ENCODE measurements around the gene MYOZ3.

The MYOZ3 gene

DNA sequence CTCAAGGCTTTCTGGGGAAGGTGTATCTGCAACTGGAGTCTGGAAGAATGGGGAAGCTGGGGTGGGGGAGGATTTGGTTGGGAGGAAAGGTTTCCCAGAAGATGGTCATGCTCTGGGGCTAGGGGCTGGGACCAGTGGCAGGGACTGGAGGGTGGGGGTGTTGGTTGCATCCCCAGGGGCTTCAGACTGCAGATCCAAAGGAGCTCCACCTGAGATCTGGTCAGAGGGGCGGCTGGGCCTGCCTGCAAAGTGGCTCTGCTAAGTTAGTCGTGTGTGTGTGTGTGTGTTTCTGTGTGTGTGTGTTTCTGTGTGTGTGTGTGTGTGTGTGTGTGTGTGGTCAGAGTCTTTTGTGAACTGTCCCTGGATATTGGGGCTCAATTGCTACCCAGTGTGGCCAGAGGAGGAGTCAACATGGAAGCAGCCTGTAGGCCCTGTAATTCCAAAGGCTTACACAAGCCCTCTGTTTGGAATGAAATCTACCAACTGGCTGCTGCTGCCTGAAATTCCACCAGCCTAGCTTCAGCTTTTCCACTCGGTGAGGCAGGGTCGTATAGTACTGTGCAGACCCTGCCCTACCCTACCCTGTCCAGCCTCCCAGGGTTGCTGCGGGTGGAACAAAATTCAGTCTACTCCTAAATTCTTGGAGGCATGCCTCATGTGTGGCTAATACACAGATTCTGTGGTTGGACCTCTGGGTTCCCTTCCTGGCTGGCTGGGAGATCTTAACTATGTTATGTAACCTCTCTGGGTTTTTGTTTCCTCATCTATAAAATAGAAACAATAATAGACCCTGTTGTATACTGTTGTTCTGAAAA, 33.1 kb upstream of the MYOZ3 start:
- no peak for DNase-seq (ENCODE audit: low read depth)

DNA sequence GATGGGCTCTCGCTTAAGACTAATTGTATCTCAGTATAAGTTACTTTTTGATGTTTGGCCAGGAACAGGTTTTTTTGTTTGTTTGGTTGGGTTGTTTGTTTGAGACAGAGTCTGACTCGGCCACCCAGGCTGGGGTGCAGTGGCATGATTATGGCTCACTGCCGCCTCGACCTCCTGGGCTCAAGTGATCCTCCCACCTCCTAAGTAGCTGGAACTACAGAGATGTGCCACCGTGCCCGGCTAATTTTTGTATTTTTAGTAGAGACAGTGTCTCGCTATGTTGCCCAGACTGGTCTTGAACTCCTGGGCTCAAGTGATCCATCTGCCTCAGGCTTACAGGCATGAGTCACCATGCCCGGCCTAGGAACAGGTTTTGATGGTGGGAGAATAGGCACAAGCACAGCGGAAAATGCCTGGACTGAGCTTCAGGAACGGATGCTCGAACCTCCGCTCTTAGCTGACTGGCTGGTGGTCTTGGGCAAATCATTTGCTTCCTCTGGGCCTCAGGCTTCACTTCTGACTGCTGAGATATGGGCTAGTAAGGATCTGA, 32.0 kb upstream of the MYOZ3 start:
- no peak for DNase-seq (ENCODE audit: low read depth)

DNA sequence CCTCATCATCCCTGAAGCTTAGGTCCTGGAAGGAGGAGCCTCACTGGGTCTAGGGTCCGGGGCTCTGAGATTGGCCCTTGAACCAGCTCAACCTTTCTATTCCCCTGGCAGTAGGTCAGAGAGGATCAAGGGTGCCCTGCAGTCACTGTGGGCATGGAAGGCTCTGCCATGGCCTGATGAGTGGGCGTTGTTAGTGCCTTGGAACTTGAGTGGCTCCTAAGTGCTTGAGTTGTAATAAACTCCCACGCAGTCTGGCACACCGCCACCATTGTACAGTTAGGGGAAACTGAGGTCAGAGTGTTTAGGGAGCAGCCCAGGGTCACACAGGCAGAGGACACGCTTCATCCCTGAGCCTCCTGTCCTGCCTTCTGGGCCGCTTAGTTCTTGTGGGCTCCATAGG, 31.0 kb upstream of the MYOZ3 start:
- DNase-seq (ENCODE audit: low read depth) = no peak

DNA sequence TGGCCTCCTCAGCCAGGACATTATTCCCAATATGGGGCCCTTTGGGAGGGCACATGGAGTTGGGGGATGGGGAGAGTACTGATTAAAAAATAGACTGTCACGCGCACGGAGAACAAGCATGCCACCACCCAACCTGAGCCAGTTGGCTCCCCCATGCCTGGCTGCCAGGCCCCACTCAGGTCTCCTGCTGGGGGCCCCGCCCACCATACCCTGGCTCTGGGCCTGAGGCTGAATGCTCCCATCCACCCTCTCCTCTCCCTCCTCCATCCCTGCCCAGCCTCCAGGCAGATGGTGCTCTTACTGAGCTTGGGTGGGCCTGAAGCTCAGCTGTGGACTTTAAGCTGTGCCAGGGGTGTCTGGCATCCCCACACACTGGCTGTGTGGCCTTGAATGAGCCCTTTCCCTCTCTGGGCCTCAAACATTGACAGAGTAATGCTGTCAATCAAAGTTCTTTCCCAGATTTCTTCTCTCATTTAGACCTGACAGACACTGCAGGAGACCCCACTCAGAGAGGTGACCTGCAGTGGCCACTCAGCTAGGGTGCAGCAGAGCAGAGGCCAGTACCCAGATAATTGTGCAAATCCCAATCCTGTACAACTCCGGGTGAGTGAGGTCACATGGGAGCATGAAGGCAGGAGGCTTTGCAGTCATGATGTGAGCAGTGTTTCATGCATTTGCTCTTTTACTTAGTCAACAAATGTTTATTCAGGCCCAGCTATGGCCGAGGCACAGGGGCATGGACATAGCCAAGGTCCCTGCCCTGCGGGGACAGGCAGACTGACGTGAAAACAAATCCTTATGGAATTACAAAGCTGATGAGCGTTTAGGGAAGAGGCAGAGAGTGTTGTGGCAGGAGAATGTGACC, 30.4 kb upstream of the MYOZ3 start:
- no peak for DNase-seq (ENCODE audit: low read depth)

DNA sequence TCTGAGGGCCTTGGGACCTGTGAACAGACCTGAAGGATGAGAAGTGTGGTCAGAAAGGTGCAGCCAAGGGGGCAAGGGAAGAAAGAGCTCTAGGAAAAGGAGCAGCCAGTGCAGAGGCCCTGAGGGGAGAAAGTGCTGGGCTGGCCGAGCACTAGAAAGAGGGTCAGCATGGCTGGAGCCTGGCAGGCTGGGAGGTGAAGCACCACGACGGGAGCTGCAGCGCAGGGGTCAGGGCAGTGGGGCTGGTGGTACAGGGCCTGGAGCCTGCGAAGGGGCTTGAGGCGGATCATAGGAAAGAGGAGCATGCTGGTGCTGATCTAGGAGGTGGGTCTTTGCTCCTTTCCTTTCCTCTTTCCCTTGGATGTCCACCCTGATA, 29.7 kb upstream of the MYOZ3 start:
- no peak for DNase-seq (ENCODE audit: low read depth)

DNA sequence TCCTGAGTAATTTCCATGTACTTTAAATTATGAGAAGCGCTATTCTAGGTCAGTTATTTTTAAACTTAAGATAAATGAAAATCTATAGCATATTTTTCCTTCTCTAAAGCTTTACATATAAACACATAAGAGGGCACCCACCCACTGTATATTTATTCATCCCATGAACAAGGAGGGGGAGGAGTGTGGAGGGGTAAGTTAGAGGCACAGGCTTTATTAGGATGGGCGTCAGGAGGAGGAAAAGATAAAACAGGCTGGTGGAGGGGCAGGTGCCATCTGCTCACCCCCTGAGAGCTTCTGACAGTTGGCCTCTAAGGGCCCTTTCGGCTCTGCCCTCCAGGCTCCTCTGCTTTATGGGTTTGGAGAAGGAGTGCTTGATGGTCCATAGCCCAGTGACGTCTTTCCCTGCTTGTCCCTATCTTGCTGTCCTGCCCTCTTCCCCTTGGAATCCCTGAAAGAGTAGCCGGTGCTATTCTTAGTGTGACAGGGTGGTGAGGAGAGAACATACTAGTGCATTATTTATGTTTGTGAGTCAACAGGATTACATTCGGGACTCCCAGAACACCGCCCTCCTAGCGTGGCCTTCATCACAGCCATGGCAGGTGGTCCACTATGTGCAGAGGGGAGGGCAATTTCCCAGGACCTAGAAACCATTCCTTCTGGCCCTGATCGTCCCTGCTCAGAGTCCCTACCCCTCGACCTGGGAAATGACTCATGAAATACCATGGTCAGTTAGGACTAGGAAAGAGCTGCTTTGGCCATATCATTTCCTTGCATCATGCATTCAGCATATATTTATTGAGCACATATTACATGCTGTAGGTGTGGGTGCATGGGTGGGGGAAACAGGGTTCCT, 28.5 kb upstream of the MYOZ3 start:
- DNase-seq (ENCODE audit: low read depth) = no peak

DNA sequence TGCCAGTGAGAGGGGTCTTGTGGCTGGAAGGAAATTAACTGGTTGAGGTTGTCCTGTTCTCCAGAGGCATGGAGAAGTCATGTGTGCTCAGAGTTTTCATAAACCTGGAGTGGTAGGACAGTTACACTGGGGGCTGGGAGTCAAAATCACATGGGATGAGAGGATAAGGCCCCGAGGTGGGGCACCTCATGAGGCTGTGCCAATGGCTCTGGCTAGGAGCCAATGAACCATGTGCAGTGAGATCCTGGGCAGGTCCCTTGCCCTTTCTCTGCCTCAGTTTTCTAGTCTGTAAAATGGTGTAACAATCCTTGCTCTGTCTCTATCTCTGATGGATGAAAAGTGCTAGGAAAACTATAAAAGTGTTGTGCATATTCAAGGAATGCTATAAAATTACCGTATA, 27.6 kb upstream of the MYOZ3 start:
- DNase-seq (ENCODE audit: low read depth) = no peak

DNA sequence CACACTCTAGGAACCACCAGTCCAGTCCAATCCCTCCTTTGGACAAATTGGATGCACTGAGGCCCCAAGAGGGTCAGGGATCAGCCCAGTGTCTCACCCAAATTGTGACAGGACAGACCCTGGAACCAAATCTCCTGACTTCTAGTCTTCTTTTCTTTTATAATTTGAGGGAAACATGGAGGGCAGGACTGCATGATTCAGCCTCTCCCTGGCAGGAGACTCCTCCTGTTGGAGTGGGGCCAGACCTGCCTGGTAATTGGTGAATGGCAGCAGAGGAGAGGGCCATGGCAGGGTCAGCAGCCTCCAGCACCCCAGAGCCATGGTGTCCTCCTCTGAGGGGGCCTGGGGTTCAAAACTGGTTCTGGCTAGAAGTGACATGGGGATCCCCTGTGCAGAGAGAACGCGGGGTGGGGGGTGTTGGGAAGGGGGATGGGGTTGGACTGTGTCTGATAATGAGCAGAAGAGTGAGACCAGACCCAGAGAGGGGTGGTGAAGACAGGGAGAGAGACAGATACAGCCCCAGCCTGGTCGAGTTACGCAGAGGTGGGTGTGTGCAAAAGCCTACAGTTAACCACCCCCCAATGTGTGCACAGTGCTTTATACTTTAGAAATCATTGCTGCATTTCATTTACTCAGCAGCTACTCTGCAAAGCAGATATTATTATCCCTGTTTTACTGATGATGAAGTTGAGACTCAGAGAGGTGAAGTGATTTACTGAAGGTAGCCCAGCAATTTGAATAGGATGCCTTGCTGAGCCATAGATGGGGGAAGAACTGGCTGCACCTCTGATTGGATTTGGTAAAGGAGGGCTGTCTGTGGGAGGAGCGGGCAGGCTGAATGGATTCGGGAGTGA, 24.4 kb upstream of the MYOZ3 start:
- DNase-seq (ENCODE audit: low read depth) = no peak

DNA sequence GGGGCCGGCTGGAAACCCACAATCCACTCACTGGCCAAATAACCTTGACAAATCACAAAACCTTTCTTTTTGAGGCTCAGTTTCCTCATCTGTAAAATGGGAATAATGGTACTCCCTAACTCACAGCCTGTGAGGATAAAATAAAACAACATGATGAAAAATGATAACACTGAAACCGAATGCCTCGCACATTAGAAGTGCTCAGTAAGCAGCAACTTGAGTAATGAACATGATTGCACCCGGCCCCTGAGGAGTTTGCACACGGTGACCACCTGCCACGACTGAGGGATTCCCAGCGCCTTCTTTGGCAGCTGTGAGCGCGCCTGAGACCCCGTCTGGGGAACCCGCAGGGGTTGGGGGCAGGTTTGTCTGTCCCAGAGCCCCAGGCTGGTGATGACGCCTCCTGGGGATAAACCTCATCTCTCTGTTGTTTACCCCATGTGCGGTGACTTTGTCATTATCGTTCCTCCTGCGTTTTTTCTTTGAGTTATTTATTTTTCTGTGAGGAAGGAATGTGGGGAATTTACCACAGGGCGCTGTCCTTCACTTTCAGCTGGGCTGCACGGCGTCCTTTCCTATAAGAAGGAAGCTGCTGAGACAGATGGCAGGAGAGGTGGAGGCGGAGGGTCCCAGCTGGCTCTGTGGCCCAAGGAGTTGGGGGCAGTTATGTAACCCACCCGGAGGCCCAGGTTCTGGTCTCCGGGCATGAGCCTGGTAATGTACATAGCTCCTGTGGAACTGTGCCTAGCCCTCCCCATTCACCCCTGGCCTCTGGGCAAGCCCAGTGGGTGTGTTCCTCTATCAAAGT, 23.6 kb upstream of the MYOZ3 start:
- no peak for DNase-seq (ENCODE audit: low read depth)

DNA sequence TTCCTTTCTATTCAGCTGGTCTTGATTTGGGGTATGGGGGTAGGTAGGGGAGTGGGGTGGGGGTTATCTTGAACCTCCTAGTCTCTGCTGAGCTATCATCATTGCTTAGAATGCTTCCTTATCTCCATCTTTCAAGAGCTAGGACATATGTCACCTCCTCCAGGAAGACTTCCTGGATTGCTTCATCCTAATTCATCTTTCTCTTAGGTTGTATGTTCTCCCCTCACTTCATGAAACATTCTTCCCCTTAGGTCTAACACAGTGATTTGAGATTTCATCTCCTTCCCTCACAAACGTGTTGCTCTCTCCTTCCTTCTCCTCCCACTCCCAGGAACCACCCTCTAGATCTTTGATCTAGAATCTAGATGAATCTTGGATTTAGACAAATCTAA, 23.0 kb upstream of the MYOZ3 start:
- DNase-seq (ENCODE audit: low read depth) = no peak

DNA sequence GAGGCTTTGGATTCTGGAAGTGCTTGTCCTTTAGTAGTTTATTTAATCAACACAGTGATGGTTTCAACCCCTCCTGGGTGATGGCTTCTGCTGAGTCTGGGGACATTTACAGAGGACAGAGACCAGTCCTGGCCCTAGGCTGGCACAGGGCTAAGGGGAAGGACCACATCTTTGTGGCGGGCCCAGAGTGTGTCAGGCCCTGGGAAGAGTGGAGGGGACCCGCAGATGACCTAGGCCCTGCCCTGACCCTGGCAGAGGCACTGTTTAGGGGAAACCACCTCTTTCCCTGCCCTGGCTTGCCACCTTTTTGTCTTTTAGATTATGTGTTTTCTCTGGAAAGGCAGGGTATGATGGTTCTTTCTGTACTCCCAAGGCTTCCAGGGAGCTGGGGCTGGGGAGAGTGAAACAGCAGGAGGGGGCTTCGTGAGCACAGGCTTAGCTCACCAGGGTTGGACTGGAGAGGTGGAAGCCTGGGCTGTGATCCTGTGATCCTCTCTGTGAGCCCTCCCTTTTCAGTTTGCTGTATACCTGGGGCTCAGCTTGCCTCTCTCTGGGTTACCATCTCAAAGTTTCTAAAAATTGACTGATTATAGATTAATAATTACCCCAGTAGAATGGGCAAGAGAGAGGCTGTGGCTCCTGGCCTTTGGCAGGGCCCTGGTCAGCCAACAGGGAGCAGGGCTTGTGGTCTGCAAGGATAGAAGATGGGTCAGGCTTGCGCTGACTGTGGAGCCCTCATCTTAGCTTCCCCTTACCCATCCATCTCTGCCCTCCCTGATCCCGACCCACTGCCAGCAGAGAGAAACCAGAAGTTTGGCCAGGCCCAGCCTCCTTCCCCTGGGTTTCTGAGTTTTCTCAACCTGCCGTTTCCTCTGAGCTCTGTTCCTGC, 22.3 kb upstream of the MYOZ3 start:
- no peak for DNase-seq (ENCODE audit: low read depth)

DNA sequence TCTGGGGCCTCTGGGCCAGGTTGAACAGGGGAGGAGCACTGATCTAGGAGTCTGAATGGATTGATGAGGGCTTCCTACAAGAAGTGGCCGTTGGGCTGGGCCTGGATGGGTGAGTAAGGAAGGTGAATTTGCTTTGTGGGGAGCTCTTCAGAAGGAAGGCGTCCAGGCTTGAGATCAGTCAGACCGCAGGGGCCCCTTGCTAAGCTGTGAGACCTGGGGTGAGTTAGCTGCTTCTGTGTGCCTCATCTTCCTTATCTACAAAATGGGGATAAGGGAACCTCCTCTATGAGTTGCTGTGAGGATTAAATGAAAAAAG, 21.7 kb upstream of the MYOZ3 start:
- DNase-seq (ENCODE audit: low read depth) = no peak

DNA sequence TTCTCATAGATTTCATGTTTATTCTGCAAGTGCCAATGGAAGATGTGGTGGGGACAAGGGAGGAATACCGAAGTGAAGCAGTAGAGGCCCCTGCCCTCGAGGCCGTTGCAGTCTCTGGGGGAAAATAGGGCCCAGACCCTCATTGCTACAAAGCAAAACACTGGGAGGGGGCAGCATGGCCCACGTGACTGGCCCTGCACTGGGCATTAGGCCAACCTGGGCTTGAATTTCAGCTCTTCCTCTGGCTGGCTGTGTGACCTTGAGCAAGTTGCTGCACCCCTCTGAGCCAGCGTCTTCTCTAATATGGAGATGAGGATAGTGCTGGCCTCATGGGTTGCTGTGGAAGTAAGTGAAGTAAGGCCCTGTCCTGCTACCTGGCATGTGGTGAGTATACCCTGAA, 21.3 kb upstream of the MYOZ3 start:
- no peak for DNase-seq (ENCODE audit: low read depth)

DNA sequence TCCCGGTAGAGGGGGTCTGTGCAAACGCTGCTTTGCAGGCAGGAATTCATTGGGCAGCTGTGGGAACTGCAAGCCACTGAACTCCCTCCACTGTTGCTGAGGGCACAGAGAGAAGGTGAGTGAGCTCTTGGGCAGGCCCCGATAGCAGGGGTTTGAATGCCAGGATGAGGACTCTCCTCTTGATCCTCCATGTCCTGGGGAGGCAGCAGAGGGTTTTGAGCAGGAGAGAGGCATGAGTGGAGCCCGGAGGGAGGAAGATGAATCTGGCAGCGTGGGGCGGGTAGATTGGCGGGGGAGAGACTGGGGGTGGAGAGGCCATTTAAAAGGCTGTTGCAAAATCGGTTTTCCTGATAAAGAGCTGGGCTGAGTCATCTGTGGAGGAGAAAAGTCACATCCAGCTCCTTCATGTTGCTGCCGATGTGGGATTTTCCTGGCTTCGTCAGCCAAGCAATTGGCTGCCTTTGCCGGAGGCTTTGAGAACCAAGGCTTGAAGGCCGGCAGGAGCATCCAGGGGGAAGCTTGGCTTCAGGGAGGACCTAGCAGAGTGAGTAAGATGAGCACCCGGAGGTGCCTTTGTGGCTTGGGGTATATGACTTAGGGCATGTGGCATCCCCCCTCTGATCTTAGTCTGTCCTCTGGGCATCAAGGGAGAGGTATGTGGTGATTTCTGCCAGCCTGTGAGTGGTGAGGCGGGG, 20.6 kb upstream of the MYOZ3 start, which contains the start of gene SYNPO:
Gene SYNPO (plus strand): TSS at position 350 of the 695 bp plus-strand sequence. CDS start 7,616 bp downstream, outside the sequence.
- DNase-seq (ENCODE audit: low read depth) = no peak

DNA sequence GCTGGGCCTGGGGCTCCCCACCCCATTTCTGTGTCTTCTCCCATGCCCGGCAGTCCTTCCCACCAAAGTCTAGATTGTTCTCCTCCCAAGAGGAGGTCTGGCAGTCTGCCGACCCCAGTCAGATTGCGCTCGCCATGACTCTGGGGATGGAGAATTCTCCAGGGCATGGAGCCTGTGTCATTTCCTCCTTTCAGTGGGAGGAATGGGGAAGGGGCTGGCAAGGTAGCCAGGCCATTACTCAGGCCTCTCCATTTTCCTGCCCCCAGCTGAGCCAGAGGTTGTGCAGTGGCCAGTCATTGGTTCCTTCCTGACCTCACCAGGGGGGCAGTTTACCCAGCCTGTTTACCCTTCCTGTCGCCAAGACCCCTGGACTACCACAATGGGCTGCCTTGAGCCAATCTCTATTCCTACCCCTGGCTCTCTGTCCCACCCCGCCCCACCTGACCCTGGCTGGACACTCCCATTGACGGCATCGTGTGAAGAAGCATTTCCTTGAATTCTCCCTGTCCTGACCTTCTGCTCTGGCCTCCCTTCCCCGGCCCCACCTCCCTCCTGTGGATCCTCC, 20.0 kb upstream of the MYOZ3 start:
- no peak for DNase-seq (ENCODE audit: low read depth)

DNA sequence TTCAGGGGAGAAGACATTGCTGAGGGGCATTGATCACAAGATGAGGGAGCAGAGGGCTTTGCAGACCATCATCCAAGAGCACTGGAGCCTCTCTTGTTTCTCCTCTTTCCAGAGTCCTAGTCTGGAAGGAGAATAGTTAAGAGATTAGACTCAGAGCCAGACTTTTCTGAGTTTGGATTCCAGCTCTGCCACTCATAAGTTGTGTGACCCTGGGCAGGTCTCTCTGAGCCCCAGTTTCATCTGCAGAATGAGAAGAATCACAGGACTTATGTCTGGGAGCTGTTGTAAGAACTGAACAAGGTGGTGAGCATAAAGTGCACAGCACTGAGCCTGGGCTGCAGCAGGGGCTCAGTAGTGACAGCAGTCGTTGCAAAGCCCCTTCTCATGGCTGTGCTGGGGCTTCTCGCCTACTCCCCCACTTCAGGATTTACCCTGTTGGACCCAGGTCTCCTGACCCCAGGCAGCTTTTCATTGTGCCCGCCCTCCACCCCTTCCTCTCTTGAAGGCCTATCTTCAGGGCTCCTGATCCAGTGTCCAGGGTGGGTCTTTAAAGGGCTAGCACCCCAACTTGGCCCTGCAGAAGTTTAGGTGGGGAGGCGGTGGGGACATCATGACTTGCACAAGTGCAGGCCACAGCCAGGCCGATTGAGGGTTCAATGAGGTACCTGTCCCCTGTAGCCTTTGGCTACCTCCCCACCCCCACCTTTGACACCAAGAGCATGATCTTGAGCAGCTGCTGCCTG, 19.1 kb upstream of the MYOZ3 start:
- no peak for DNase-seq (ENCODE audit: low read depth)

DNA sequence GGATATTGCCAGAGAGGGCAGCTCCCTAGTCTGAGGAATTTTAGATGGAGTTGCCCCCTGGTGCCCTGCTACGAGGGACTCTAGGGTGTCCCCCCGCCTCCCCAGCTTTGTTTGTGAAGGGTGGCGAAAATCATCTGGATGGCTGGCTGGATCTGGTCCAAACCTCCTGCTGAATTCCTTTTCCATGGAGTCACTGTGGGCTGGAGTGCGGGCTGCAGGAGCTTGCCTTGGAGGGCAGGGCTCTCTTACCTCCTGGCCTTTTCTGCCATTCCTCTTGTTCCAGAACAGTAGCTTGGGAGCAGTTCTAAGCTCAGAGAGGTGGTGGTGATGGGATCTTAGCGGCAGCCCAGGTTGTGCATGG, 18.5 kb upstream of the MYOZ3 start:
- DNase-seq (ENCODE audit: low read depth) = no peak

Data from stimulated activated CD8-positive, alpha-beta memory T cell treated with anti-CD3 and anti-CD28 coated beads, Interleukin-15, amount 100 ng/mL, for 1 hour (primary cell).